LNCaP clone FGC (cell line): ENCODE measurements around the gene SLC8B1.
A peak's percentile ranks its signal among the peaks of the same experiment; 100 is the strongest.

Experiments used
- DNase-seq: peaks from one replicate; pipeline ENCODE4 v3.0.0-alpha.2; 2011; ENCODE audit warnings: low read depth
- H3K4me3 ChIP-seq: 2 replicates; pipeline ENCODE4 v1.5.1; 2011; ENCODE audit warnings: mild to moderate bottlenecking, low read depth, low read length, control low read depth
- CTCF ChIP-seq: IDR thresholded peaks from 2 replicates; pipeline ENCODE4 v1.5.1; 2012; ENCODE audit warnings: mild to moderate bottlenecking; ENCODE audit not compliant: control insufficient read depth, insufficient read depth; ENCODE audit errors: extremely low read depth

SLC8B1 gene

GRCh38 chr12:113302886-113303640 is 31.8 kb downstream of the SLC8B1 start:
- no peak overlapping the region for H3K4me3 ChIP-seq
- DNase-seq = peak; percentile 36
- TF ChIP-seq CTCF = no peak

GRCh38 chr12:113302466-113302865 is 32.4 kb downstream of the SLC8B1 start:
- DNase-seq = no peak
- no peak overlapping the region for H3K4me3 ChIP-seq
- no peak for TF ChIP-seq CTCF

GRCh38 chr12:113301811-113302210 is 33.1 kb downstream of the SLC8B1 start:
- no peak for TF ChIP-seq CTCF
- no peak for DNase-seq
- H3K4me3 ChIP-seq = no peak overlapping the region

GRCh38 chr12:113299619-113300237 is 35.2 kb downstream of the SLC8B1 start:
- H3K4me3 ChIP-seq = no peak overlapping the region
- DNase-seq = no peak
- no peak for TF ChIP-seq CTCF

- DNase-seq = no peak
- no peak for TF ChIP-seq CTCF
- H3K4me3 ChIP-seq = no peak overlapping the region
Observed at GRCh38 chr12:113298861-113299545, 35.9 kb downstream of the SLC8B1 start.

- no peak for TF ChIP-seq CTCF
- no peak overlapping the region for H3K4me3 ChIP-seq
- no peak for DNase-seq
Observed at GRCh38 chr12:113298472-113298817, 36.5 kb downstream of the SLC8B1 start.
